ENCODE measurements around the gene ATXN2.
"Not testable (repeated sequence)": the region's sequence is repeated elsewhere in the genome, so short reads cannot be mapped to it uniquely, and the experiment has no call there.

The ATXN2 gene

GRCh38 chr12:111412830-111413441 is 186.2 kb downstream of the ATXN2 start:
- no peak for DNase-seq

GRCh38 chr12:111412007-111412829 is 186.9 kb downstream of the ATXN2 start:
- DNase-seq, result no peak

- DNase-seq, result no peak
Observed at GRCh38 chr12:111411185-111411764, 187.8 kb downstream of the ATXN2 start.

GRCh38 chr12:111410431-111411184 is 188.5 kb downstream of the ATXN2 start:
- no peak for DNase-seq

GRCh38 chr12:111409780-111410430 is 189.2 kb downstream of the ATXN2 start:
- DNase-seq, result no peak

GRCh38 chr12:111409403-111409779 is 189.7 kb downstream of the ATXN2 start:
- DNase-seq, result no peak

GRCh38 chr12:111408686-111409402 is 190.3 kb downstream of the ATXN2 start:
- DNase-seq, result no peak

- DNase-seq, result no peak
Observed at GRCh38 chr12:111408116-111408440, 191.0 kb downstream of the ATXN2 start.

GRCh38 chr12:111407377-111408115 is 191.6 kb downstream of the ATXN2 start:
- no peak for DNase-seq

- no peak for DNase-seq
Observed at GRCh38 chr12:111406474-111407376, 192.4 kb downstream of the ATXN2 start.

- no peak for DNase-seq
Observed at GRCh38 chr12:111405859-111406473, 193.1 kb downstream of the ATXN2 start, which contains the start of gene SH2B3. SH2B3 (plus strand) TSS chr12:111405923; CDS start chr12:111418146, 12,223 bp downstream.

- DNase-seq, result peak; percentile 95
Observed at GRCh38 chr12:111405149-111405858, 193.8 kb downstream of the ATXN2 start.

- no peak for DNase-seq
Observed at GRCh38 chr12:111404362-111405148, 194.6 kb downstream of the ATXN2 start.

GRCh38 chr12:111402490-111402824 is 196.7 kb downstream of the ATXN2 start:
- not testable (repeated sequence) for DNase-seq
